HEK293T (cell line): ENCODE data around the gene RNF212.

Source experiments
- ARNT ChIP-seq: fragments of 450-650 bp; IDR thresholded peaks from 2 replicates; pipeline ENCODE4 v1.6.1; 2017; ENCODE audit warnings: mild to moderate bottlenecking
- BHLHE40 ChIP-seq: fragments of 450-650 bp; IDR thresholded peaks from 2 replicates; pipeline ENCODE4 v1.6.1; 2016; ENCODE audit warnings: mild to moderate bottlenecking, moderate library complexity, borderline replicate concordance
- ELF4 ChIP-seq: fragments of 450-650 bp; IDR thresholded peaks from 2 replicates; pipeline ENCODE4 v1.6.1; 2017; ENCODE audit warnings: antibody characterized with exemption
- FOXA1 ChIP-seq: fragments of 450-650 bp; IDR thresholded peaks from 2 replicates; pipeline ENCODE4 v1.6.1; 2016; ENCODE audit warnings: mild to moderate bottlenecking
- FOXK2 ChIP-seq: fragments of 450-650 bp; IDR thresholded peaks from 2 replicates; pipeline ENCODE4 v1.6.1; 2016; ENCODE audit warnings: mild to moderate bottlenecking
- FOXM1 ChIP-seq: fragments of 450-650 bp; IDR thresholded peaks from 2 replicates; pipeline ENCODE4 v1.6.1; 2017; ENCODE audit warnings: mild to moderate bottlenecking, borderline replicate concordance
- HDGF ChIP-seq: fragments of 450-650 bp; IDR thresholded peaks from 2 replicates; pipeline ENCODE4 v1.6.1; 2017; ENCODE audit warnings: antibody characterized with exemption, borderline replicate concordance
- LEF1 ChIP-seq: fragments of 450-650 bp; IDR thresholded peaks from 2 replicates; pipeline ENCODE4 v1.6.1; 2017; ENCODE audit warnings: mild to moderate bottlenecking, borderline replicate concordance
- NFRKB ChIP-seq: fragments of 450-650 bp; IDR thresholded peaks from 2 replicates; pipeline ENCODE4 v1.6.1; 2016; ENCODE audit warnings: mild to moderate bottlenecking, moderate library complexity
- PKNOX1 ChIP-seq: fragments of 450-650 bp; IDR thresholded peaks from 2 replicates; pipeline ENCODE4 v1.6.1; 2016
- SP1 ChIP-seq: fragments of 450-650 bp; IDR thresholded peaks from 2 replicates; pipeline ENCODE4 v1.6.1; 2017
- SUZ12 ChIP-seq: fragments of 450-650 bp; IDR thresholded peaks from 2 replicates; pipeline ENCODE4 v1.6.1; 2016; ENCODE audit warnings: mild to moderate bottlenecking
- TARDBP ChIP-seq: fragments of 450-650 bp; IDR thresholded peaks from 2 replicates; pipeline ENCODE4 v1.6.1; 2016
- ZNF384 ChIP-seq: fragments of 450-650 bp; IDR thresholded peaks from 2 replicates; pipeline ENCODE4 v1.6.1; 2016

- TF ChIP-seq SUZ12: no peak
- TF ChIP-seq PKNOX1: no peak
- TF ChIP-seq ARNT: no peak
- TF ChIP-seq TARDBP: no peak
- no peak for TF ChIP-seq SP1
- no peak for TF ChIP-seq HDGF
- TF ChIP-seq FOXA1: no peak
- TF ChIP-seq FOXM1: no peak
- TF ChIP-seq ZNF384: no peak
- no peak for TF ChIP-seq FOXK2
- TF ChIP-seq BHLHE40: no peak
- TF ChIP-seq ELF4: no peak
- TF ChIP-seq NFRKB: no peak
- no peak for TF ChIP-seq LEF1
These were observed 44.0 kb downstream of the RNF212 start for GRCh38 chr4:1069394-1069793.
